Measurements from ENCODE around the gene CTNNA3.

DNA sequence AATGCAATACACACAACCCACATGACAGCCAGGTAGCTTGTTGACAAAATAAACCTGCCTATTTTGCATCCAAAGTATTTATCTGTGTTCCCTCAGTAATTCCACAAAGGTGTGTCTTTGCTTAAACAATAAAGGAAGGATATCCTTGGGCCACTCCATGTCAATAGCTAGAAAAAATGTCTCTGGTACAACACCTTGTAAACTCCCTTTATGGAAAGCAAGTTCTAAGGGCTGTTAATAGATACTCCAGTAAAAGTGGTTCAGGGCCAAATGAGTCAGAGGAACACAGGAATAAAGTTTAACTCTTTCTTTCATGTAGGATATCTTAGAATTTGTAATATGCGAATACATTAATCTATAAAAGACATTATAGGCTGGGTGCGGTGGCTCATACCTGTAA, 867.0 kb downstream of the CTNNA3 start:
- TF ChIP-seq RAD21 (IDR thresholded peaks at IDR 0.05; ENCODE audit: low read length) (no peak), CTCF (conservative IDR thresholded peaks at IDR 0.05; ENCODE audit: low read depth, low read length) (no peak), RFX5 (IDR thresholded peaks at IDR 0.05; ENCODE audit: low read depth, low read length) (no peak)
